Measurements from ENCODE around the gene PSMD13.
A peak's percentile ranks its signal among the peaks of the same experiment; 100 is the strongest.

PSMD13 gene

DNA sequence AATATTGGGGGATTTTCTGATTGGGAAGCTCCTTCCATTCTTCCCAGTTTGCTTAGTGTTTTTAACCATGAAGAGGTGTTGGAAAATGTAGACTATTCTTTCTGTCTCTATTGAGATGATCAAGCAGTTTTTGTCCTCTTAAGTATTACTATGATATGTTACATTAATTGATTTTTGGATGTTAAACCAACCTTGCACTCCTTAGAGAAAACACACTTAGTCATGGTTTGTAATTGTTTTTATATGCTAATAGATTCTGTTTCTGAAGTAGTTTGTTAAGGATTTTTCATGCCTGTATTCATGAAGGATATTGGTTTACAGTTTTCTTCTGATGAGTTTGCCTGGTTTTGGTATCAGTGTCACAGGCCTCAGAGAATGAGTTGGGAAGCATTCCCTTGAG, 39.4 kb downstream of the PSMD13 start:
- no peak for TF ChIP-seq TAF1 (IDR thresholded peaks at IDR 0.05; ENCODE audit: borderline replicate concordance, insufficient read depth, low read length)
- TF ChIP-seq POLR2AphosphoS5 (IDR thresholded peaks at IDR 0.05; ENCODE audit: low read depth, low read length) = no peak
- no peak for TF ChIP-seq SIN3A (IDR thresholded peaks at IDR 0.05; ENCODE audit: borderline replicate concordance, insufficient read depth, low read length)
- TF ChIP-seq, protein P1, sequence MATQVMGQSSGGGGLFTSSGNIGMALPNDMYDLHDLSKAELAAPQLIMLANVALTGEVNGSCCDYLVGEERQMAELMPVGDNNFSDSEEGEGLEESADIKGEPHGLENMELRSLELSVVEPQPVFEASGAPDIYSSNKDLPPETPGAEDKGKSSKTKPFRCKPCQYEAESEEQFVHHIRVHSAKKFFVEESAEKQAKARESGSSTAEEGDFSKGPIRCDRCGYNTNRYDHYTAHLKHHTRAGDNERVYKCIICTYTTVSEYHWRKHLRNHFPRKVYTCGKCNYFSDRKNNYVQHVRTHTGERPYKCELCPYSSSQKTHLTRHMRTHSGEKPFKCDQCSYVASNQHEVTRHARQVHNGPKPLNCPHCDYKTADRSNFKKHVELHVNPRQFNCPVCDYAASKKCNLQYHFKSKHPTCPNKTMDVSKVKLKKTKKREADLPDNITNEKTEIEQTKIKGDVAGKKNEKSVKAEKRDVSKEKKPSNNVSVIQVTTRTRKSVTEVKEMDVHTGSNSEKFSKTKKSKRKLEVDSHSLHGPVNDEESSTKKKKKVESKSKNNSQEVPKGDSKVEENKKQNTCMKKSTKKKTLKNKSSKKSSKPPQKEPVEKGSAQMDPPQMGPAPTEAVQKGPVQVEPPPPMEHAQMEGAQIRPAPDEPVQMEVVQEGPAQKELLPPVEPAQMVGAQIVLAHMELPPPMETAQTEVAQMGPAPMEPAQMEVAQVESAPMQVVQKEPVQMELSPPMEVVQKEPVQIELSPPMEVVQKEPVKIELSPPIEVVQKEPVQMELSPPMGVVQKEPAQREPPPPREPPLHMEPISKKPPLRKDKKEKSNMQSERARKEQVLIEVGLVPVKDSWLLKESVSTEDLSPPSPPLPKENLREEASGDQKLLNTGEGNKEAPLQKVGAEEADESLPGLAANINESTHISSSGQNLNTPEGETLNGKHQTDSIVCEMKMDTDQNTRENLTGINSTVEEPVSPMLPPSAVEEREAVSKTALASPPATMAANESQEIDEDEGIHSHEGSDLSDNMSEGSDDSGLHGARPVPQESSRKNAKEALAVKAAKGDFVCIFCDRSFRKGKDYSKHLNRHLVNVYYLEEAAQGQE (IDR thresholded peaks at IDR 0.05; ENCODE audit: insufficient read depth in 1 of 2, low read depth in 2 of 2, low read length in 2 of 2) = no peak
- no peak for TF ChIP-seq FOXP2 (optimal IDR thresholded peaks at IDR 0.05; ENCODE audit: borderline replicate concordance, extremely low read depth, extremely low read length, insufficient read depth)

DNA sequence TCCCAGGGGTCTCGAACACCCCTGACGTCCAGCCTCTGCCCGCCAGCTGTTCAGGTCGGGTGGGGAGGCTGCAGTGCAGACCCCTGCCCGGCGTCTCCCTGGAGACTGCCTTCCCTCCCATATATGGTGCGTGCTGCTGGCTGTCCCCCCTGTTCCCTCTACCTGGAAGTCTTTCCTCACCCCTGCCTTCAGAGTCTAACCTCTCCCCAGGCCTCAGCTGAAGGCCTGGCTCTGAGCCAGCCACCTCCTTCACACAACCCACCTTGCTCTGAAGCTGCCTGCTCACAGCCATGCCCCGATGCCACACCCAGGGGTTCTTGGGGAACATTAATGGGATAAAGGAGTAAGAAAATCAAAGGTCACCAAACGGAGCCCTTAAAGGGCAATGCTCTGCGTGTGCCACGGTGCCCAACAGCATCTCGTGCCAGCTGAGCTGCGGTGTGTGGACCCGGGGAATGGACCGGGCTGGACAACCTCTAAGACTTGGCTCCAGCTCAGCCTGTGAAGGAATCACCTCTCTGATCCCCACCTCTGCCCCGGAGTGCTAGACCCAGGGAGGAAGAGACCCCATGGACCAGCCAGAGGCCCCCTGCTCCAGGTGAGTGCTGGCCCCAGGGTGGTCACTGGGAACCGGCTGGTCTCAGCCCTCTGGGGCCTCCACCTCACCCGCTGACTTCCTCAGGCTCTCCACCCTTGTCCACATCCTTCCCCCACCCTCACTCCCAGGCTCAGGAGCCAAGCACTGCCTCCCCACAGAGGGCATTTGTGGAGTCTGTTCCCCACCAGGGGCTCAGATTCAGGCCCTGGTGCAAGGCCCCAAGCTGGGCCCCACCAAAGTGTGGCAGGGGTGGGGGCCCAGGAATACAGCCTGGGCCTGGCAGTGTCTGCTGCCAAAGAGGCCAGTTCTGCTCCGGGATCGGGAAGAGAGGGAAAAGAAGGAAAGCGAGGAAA, 41.5 kb downstream of the PSMD13 start, which contains the start of gene NLRP6:
NLRP6 (plus strand) TSS at position 407 of the 951 bp plus-strand sequence; CDS start at position 570, 163 bp downstream.
- no peak for TF ChIP-seq POLR2AphosphoS5 (IDR thresholded peaks at IDR 0.05; ENCODE audit: low read depth, low read length)

DNA sequence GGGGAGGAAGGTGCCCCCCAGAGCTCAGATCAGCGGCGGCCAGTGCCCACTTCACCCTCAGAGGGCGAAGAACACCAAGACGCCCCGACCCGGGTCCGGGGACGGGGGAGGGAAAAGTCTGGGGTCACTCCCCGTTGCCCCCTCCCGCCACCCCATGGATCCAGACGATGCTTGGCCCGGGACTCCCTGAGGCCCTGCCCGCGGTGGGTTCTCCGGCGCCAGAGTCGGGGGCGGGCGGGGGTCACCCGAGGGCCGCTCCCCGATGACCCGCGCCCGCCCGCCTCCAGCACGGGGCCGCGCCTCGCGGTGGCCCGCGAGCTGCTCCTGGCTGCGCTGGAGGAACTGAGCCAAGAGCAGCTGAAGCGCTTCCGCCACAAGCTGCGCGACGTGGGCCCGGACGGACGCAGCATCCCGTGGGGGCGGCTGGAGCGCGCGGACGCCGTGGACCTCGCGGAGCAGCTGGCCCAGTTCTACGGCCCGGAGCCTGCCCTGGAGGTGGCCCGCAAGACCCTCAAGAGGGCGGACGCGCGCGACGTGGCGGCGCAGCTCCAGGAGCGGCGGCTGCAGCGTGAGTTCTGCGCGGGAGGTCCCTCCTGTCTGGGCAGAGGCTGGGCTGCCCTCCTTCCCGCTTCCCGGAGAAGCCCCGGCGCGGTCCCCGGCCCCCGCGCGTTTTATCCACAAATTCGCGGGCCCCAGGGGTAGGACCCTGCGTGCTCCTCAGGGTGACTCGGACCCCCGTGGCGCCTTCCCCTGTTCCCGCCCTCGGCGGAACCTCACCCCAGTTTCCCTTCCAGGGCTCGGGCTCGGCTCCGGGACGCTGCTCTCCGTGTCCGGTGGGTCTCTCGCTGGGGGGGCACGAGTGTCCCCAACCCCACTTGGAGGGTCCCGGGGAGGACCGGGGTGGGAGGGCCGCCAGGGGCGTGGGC, 42.5 kb downstream of the PSMD13 start:
- TF ChIP-seq FOXP2 (optimal IDR thresholded peaks at IDR 0.05; ENCODE audit: borderline replicate concordance, extremely low read depth, extremely low read length, insufficient read depth) (no peak), SIN3A (IDR thresholded peaks at IDR 0.05; ENCODE audit: borderline replicate concordance, insufficient read depth, low read length) (no peak), POLR2AphosphoS5 (IDR thresholded peaks at IDR 0.05; ENCODE audit: low read depth, low read length) (no peak), TAF1 (IDR thresholded peaks at IDR 0.05; ENCODE audit: borderline replicate concordance, insufficient read depth, low read length) (no peak)
- TF ChIP-seq, protein P1 (IDR thresholded peaks at IDR 0.05; ENCODE audit: insufficient read depth in 1 of 2, low read depth in 2 of 2, low read length in 2 of 2) = no peak

GRCh38 chr11:279966-280705, 43.4 kb downstream of the PSMD13 start:
- TF ChIP-seq FOXP2 (optimal IDR thresholded peaks at IDR 0.05; ENCODE audit: borderline replicate concordance, extremely low read depth, extremely low read length, insufficient read depth) = no peak
- TF ChIP-seq, protein P1 (IDR thresholded peaks at IDR 0.05; ENCODE audit: insufficient read depth in 1 of 2, low read depth in 2 of 2, low read length in 2 of 2) = peak; percentile 81 to 92
